OCI-LY3 (cell line): Measurements from ENCODE around the gene NCOA3.

ENCODE experiments used
- CTCF ChIP-seq: fragments of 200-600, 300-600 bp; sonication (generic); IDR thresholded peaks from 2 replicates; pipeline ENCODE4 v1.5.1; 2014; ENCODE audit warnings: antibody characterized with exemption, low read length, low read depth
- EZH2phosphoT487 ChIP-seq: fragments of 200-600 bp; shearing (Covaris generic); IDR thresholded peaks from 2 replicates; pipeline ENCODE4 v1.6.1; 2018; ENCODE audit warnings: antibody characterized with exemption, mixed run types, low read depth

DNA sequence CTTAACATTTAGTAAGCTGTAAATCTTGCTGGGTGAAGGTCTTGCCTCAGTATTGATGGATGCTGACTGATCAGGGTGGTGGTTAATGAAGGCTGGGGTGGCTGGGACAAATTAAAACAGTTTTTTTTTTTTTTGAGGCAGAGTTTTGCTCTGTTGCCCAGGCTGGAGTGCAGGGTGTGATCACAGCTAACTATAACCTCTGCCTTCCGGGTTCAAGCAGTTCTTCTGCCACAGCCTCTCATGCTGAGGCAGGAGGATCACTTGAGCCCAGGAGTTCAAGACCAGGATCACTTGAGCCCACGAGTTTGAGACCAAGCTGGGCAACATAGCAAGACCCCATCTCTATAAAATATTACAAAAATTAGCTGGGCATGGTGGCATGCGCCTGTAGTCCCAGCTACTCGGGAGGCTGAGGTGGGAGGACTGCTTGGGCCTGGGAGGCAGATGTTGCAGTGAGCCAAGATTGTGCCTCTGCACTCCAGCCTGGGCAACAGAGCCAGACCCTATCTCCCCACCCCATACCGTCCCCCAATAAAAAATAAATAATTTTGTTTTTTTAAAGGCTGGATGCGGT lies 67.2 kb downstream of the NCOA3 start:
- TF ChIP-seq CTCF (no peak), EZH2phosphoT487 (no peak)
